Activated T-cell treated with anti-CD3 and anti-CD28 coated beads for 4 hours (primary cell): Measurements from ENCODE around the gene MCUR1.
"Not testable (repeated sequence)": the region's sequence is repeated elsewhere in the genome, so short reads cannot be mapped to it uniquely, and the experiment has no call there.

Source experiments
- DNase-seq: peaks from one replicate; pipeline ENCODE4 v3.0.0-alpha.2; 2020

MCUR1 gene

GRCh38 chr6:13775466-13775865 is 38.9 kb downstream of the MCUR1 start:
- not testable (repeated sequence) for DNase-seq

GRCh38 chr6:13772358-13773030 is 41.9 kb downstream of the MCUR1 start:
- DNase-seq: not testable (repeated sequence)

GRCh38 chr6:13769655-13770053 is 44.7 kb downstream of the MCUR1 start:
- DNase-seq: no peak

- DNase-seq: no peak
Measured at GRCh38 chr6:13769034-13769654, 45.2 kb downstream of the MCUR1 start.

GRCh38 chr6:13767121-13767808 is 47.1 kb downstream of the MCUR1 start:
- peak; percentile 28 for DNase-seq

- no peak for DNase-seq
Measured at GRCh38 chr6:13766201-13766634, 48.1 kb downstream of the MCUR1 start.

- DNase-seq: no peak
Measured at GRCh38 chr6:13765570-13765969, 48.8 kb downstream of the MCUR1 start.

- DNase-seq: no peak
Measured at GRCh38 chr6:13764996-13765395, 49.4 kb downstream of the MCUR1 start.

- DNase-seq: no peak
Measured at GRCh38 chr6:13763740-13764381, 50.5 kb downstream of the MCUR1 start.

GRCh38 chr6:13762611-13763441 is 51.5 kb downstream of the MCUR1 start:
- no peak for DNase-seq

- DNase-seq: no peak
Measured at GRCh38 chr6:13761361-13762036, 52.9 kb downstream of the MCUR1 start.

GRCh38 chr6:13760307-13761304 is 53.8 kb downstream of the MCUR1 start:
- no peak for DNase-seq

- DNase-seq: no peak
Measured at GRCh38 chr6:13759025-13759424, 55.3 kb downstream of the MCUR1 start.

GRCh38 chr6:13754644-13755043 is 59.7 kb downstream of the MCUR1 start:
- no peak for DNase-seq

GRCh38 chr6:13743736-13744127 is 70.6 kb downstream of the MCUR1 start:
- DNase-seq: no peak

- DNase-seq: no peak
Measured at GRCh38 chr6:13742961-13743735, 71.2 kb downstream of the MCUR1 start.

- no peak for DNase-seq
Measured at GRCh38 chr6:13741365-13741764, 73.0 kb downstream of the MCUR1 start.
